Measurements from ENCODE around the gene POMC. TPM values are rescaled to one million over a fixed set of nuclear protein-coding genes. Genes with fewer than 3 reads are reported as not detected.
"Not testable (repeated sequence)": the region's sequence is repeated elsewhere in the genome, so short reads cannot be mapped to it uniquely, and the experiment has no call there.

The POMC gene
- total RNA-seq, 1 experiment from 2014 or later = 1.6 TPM

DNA sequence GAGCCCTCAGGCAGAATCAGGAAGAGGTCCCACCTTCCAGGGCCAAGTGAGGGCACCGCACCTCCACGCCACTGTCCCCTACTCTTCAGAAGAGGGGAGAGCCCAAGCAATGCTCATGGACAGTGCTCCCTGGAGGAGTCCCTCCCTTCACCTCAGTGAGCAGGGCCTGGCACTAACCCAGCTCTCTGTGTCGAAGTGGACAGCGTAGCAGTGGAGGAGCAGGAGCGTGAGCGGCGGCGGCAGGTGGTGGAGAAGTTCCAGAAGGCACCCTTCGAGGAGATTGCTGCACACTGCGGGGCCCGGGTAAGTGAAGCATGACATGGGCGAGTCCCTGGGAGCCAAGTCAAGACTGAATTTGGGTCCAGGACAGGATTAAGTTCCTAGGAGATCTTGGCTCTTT, 16.7 kb downstream of the POMC start:
- WGBS (ENCODE audit: extremely low coverage, insufficient read length, low lambda C conversion rate) = no CpG with 5 or more reads among the region's 12 CpGs
- H3K27me3 Mint-ChIP-seq (ENCODE audit: low read depth) = peaks cover 2% of the 10 kb centered on the region; the same call in 1 of the 2 replicates

DNA sequence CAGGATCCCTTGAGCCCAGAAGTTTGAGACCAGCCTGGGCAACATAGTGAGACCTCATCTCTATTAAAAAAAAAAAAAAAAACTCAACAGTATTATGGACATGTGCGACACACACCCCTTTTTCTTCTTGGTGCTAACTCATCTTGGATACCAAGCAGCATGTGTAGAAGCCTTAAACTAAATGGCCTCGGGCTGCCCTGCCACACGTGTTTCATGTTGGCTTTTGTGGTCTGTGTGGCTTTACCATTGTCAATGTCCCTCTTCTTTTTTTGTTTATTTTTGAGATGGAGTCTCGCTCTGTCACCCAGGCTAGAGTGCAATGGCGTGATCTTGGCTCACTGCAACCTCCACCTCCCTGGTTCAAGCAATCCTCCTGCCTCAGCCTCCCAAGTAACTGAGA, 17.4 kb downstream of the POMC start:
- not testable (repeated sequence) for H4K20me1 ChIP-seq (ENCODE audit: control insufficient read depth, insufficient read depth, insufficient read length); H2BK120ac ChIP-seq (ENCODE audit: low read depth, low read length, poor library complexity, severe bottlenecking); H3K27ac ChIP-seq (ENCODE audit: insufficient read length, low read depth, low read length); H2AFZ ChIP-seq (ENCODE audit: low read length); H3K9me3 ChIP-seq (ENCODE audit: control insufficient read depth, low read depth, low read length); H2BK12ac ChIP-seq (ENCODE audit: insufficient read length, low read depth, low read length); H4K91ac ChIP-seq (ENCODE audit: insufficient read length, low read depth, low read length); H3K27me3 Mint-ChIP-seq (ENCODE audit: low read depth); H3K23ac ChIP-seq (ENCODE audit: insufficient read length, low read depth, low read length); H3K9ac ChIP-seq (ENCODE audit: extremely low read depth, insufficient read length, low read length); H2BK5ac ChIP-seq (ENCODE audit: insufficient read length, low read length); H3K18ac ChIP-seq (ENCODE audit: insufficient read length, low read depth, low read length); H2BK15ac ChIP-seq (ENCODE audit: low read depth, low read length); H3K9me3 Mint-ChIP-seq; H3K4me2 ChIP-seq (ENCODE audit: insufficient read depth, insufficient read length, low read length); H3K79me2 ChIP-seq (ENCODE audit: insufficient read depth, low read length); DNase-seq; H3K36me3 Mint-ChIP-seq (ENCODE audit: insufficient read depth in 1 of 3, low read depth in 3 of 3); H3K27me3 ChIP-seq (ENCODE audit: insufficient read depth, low read length); H3K56ac ChIP-seq (ENCODE audit: insufficient read length, low read depth, low read length); H3K4me1 ChIP-seq (ENCODE audit: insufficient read depth, low read length); H2BK20ac ChIP-seq (ENCODE audit: low read depth, low read length, poor library complexity, severe bottlenecking); H4K8ac ChIP-seq (replicated peaks; ENCODE audit: insufficient read length, low read depth, low read length); H4K5ac ChIP-seq (ENCODE audit: insufficient read length, low read depth, low read length); H3K79me1 ChIP-seq (ENCODE audit: insufficient read depth, low read depth, low read length, poor library complexity, severe bottlenecking); H3T11ph ChIP-seq (ENCODE audit: low read length); H3K14ac ChIP-seq (ENCODE audit: insufficient read depth, low read length); H3K23me2 ChIP-seq (ENCODE audit: insufficient read length, low read depth, low read length, poor library complexity, severe bottlenecking); H3K4me3 Mint-ChIP-seq; H2AK5ac ChIP-seq (ENCODE audit: insufficient read length, low read length); H3K4me1 Mint-ChIP-seq; H3K4ac ChIP-seq (ENCODE audit: low read depth, low read length)
- peak overlapping the region in 1 of 3 experiments; percentile 11; a peak in 1 of 7 replicates for H3K27ac Mint-ChIP-seq
- no CpG with 5 or more reads among the region's 5 CpGs for WGBS (ENCODE audit: extremely low coverage, insufficient read length, low lambda C conversion rate)

More for the DNA sequence above, 16.7 kb downstream of the POMC start:
- no peak overlapping the region for H4K8ac ChIP-seq (replicated peaks; ENCODE audit: insufficient read length, low read depth, low read length)
- H3K27me3 ChIP-seq (ENCODE audit: insufficient read depth, low read length) = no peaks in the 10 kb centered on the region
- H2AFZ ChIP-seq (ENCODE audit: low read length) = no peak overlapping the region
- no peak overlapping the region for H3K9ac ChIP-seq (ENCODE audit: extremely low read depth, insufficient read length, low read length)
- H3K4me1 ChIP-seq (ENCODE audit: insufficient read depth, low read length) = no peaks in the 10 kb centered on the region
- no peak overlapping the region for H3K27ac ChIP-seq (ENCODE audit: insufficient read length, low read depth, low read length)
- H3K23ac ChIP-seq (ENCODE audit: insufficient read length, low read depth, low read length) = no peak overlapping the region
- H3K18ac ChIP-seq (ENCODE audit: insufficient read length, low read depth, low read length) = no peak overlapping the region
- no peak overlapping the region for H3K4me2 ChIP-seq (ENCODE audit: insufficient read depth, insufficient read length, low read length)
- TF ChIP-seq, protein P1, sequence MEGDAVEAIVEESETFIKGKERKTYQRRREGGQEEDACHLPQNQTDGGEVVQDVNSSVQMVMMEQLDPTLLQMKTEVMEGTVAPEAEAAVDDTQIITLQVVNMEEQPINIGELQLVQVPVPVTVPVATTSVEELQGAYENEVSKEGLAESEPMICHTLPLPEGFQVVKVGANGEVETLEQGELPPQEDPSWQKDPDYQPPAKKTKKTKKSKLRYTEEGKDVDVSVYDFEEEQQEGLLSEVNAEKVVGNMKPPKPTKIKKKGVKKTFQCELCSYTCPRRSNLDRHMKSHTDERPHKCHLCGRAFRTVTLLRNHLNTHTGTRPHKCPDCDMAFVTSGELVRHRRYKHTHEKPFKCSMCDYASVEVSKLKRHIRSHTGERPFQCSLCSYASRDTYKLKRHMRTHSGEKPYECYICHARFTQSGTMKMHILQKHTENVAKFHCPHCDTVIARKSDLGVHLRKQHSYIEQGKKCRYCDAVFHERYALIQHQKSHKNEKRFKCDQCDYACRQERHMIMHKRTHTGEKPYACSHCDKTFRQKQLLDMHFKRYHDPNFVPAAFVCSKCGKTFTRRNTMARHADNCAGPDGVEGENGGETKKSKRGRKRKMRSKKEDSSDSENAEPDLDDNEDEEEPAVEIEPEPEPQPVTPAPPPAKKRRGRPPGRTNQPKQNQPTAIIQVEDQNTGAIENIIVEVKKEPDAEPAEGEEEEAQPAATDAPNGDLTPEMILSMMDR (conservative IDR thresholded peaks at IDR 0.05) = no peak
- H4K91ac ChIP-seq (ENCODE audit: insufficient read length, low read depth, low read length) = no peak overlapping the region
- H3K14ac ChIP-seq (ENCODE audit: insufficient read depth, low read length) = peak overlapping the region; percentile 29; the same call in 1 of the 2 replicates
- no peak overlapping the region for H4K5ac ChIP-seq (ENCODE audit: insufficient read length, low read depth, low read length)
- Mint-ChIP-seq H3K9me3 (no peaks in the 10 kb centered on the region), H3K27ac (no peak overlapping the region; a peak in 2 of 7 replicates), H3K4me1 (peaks cover 0 to 6% of the 10 kb centered on the region in 2 experiments; a peak in 3 of 4 replicates), H3K36me3 (ENCODE audit: insufficient read depth in 1 of 3, low read depth in 3 of 3) (peaks cover 3 to 7% (median 4%) of the 10 kb centered on the region in 3 experiments; a peak in 3 of 7 replicates), H3K4me3 (no peak overlapping the region)
- DNase-seq = no peak
- no peak overlapping the region for H2AK5ac ChIP-seq (ENCODE audit: insufficient read length, low read length)
- H4K20me1 ChIP-seq (ENCODE audit: control insufficient read depth, insufficient read depth, insufficient read length) = no peaks in the 10 kb centered on the region
- no peak overlapping the region for H2BK12ac ChIP-seq (ENCODE audit: insufficient read length, low read depth, low read length)
- H3K56ac ChIP-seq (ENCODE audit: insufficient read length, low read depth, low read length) = no peak overlapping the region
- H3K23me2 ChIP-seq (ENCODE audit: insufficient read length, low read depth, low read length, poor library complexity, severe bottlenecking) = no peaks in the 10 kb centered on the region
- H3K4ac ChIP-seq (ENCODE audit: low read depth, low read length) = no peak overlapping the region
- H2BK20ac ChIP-seq (ENCODE audit: low read depth, low read length, poor library complexity, severe bottlenecking) = no peak overlapping the region
- H2BK5ac ChIP-seq (ENCODE audit: insufficient read length, low read length) = no peak overlapping the region
- no peak overlapping the region for H3T11ph ChIP-seq (ENCODE audit: low read length)
- no peak overlapping the region for H2BK120ac ChIP-seq (ENCODE audit: low read depth, low read length, poor library complexity, severe bottlenecking)
- no peaks in the 10 kb centered on the region for H3K79me2 ChIP-seq (ENCODE audit: insufficient read depth, low read length)
- H3K79me1 ChIP-seq (ENCODE audit: insufficient read depth, low read depth, low read length, poor library complexity, severe bottlenecking) = no peaks in the 10 kb centered on the region
- H3K9me3 ChIP-seq (ENCODE audit: control insufficient read depth, low read depth, low read length) = no peaks in the 10 kb centered on the region
- no peak overlapping the region for H2BK15ac ChIP-seq (ENCODE audit: low read depth, low read length)
